GM12878 (cell line): Measurements from ENCODE around the gene SPATA20.

ENCODE experiments used
- HDAC6 ChIP-seq: fragments of 200-600 bp; sonication (generic); IDR thresholded peaks from one replicate; pipeline ENCODE4 v1.8.0; 2017; ENCODE audit warnings: antibody characterized with exemption; ENCODE audit not compliant: unreplicated experiment
- JUND ChIP-seq: IDR thresholded peaks from 2 replicates; pipeline ENCODE4 v1.6.1; 2012; ENCODE audit warnings: low read depth, mild to moderate bottlenecking, low read length, improper control_type of control experiment, moderate library complexity
- TF ChIP-seq, protein P1 (sequence below): fragments of 450-650 bp; IDR thresholded peaks from 2 replicates; pipeline ENCODE4 v1.6.1; 2017; ENCODE audit warnings: mild to moderate bottlenecking, moderate library complexity

DNA sequence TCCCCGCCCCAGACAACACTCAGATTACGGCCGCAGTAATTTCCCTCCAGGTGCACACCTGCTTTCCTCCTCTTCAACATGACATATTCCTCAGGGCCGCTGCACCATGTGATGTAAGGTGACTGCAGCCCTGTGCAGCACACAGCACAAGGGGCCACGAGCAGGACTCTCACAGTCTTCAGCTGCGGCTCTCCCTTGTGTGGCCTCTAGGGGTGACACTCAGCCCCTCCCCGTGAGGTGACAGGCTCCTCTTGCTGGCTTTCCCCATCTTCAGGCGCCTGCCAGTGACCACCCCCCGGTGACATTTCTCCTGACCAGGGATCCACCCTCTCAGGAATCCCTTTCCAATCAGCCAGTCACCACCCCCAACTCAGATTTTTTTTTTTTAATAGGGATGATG lies 56.4 kb downstream of the SPATA20 start:
- TF ChIP-seq JUND (no peak), HDAC6 (no peak)
- TF ChIP-seq, protein P1, sequence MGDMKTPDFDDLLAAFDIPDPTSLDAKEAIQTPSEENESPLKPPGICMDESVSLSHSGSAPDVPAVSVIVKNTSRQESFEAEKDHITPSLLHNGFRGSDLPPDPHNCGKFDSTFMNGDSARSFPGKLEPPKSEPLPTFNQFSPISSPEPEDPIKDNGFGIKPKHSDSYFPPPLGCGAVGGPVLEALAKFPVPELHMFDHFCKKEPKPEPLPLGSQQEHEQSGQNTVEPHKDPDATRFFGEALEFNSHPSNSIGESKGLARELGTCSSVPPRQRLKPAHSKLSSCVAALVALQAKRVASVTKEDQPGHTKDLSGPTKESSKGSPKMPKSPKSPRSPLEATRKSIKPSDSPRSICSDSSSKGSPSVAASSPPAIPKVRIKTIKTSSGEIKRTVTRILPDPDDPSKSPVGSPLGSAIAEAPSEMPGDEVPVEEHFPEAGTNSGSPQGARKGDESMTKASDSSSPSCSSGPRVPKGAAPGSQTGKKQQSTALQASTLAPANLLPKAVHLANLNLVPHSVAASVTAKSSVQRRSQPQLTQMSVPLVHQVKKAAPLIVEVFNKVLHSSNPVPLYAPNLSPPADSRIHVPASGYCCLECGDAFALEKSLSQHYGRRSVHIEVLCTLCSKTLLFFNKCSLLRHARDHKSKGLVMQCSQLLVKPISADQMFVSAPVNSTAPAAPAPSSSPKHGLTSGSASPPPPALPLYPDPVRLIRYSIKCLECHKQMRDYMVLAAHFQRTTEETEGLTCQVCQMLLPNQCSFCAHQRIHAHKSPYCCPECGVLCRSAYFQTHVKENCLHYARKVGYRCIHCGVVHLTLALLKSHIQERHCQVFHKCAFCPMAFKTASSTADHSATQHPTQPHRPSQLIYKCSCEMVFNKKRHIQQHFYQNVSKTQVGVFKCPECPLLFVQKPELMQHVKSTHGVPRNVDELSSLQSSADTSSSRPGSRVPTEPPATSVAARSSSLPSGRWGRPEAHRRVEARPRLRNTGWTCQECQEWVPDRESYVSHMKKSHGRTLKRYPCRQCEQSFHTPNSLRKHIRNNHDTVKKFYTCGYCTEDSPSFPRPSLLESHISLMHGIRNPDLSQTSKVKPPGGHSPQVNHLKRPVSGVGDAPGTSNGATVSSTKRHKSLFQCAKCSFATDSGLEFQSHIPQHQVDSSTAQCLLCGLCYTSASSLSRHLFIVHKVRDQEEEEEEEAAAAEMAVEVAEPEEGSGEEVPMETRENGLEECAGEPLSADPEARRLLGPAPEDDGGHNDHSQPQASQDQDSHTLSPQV: no peak
